HG02759 (cell line): ENCODE results near the gene KIF21A.
A peak's percentile ranks its signal among the peaks of the same experiment; 100 is the strongest.
"Not testable (repeated sequence)": the region's sequence is repeated elsewhere in the genome, so short reads cannot be mapped to it uniquely, and the experiment has no call there.

Source experiments
- ATAC-seq: cut with Tn5 transposase; IDR thresholded peaks from one replicate; pipeline ENCODE4 v1.9.1; 2021; ENCODE audit warnings: mild to moderate bottlenecking, moderate library complexity; ENCODE audit not compliant: unreplicated experiment

The KIF21A gene

GRCh38 chr12:39348523-39348922, 94.4 kb downstream of the KIF21A start:
- ATAC-seq = no peak

- ATAC-seq = no peak
Measured at GRCh38 chr12:39344926-39345325, 98.0 kb downstream of the KIF21A start.

- no peak for ATAC-seq
Measured at GRCh38 chr12:39343665-39344064, 99.3 kb downstream of the KIF21A start.

GRCh38 chr12:39341761-39342160, 101.2 kb downstream of the KIF21A start:
- no peak for ATAC-seq

- peak; percentile 61 for ATAC-seq
Measured at GRCh38 chr12:39341179-39341578, 101.7 kb downstream of the KIF21A start.

GRCh38 chr12:39332661-39333175, 110.2 kb downstream of the KIF21A start:
- no peak for ATAC-seq

- ATAC-seq = no peak
Measured at GRCh38 chr12:39331539-39332261, 111.2 kb downstream of the KIF21A start.

GRCh38 chr12:39329876-39330275, 113.0 kb downstream of the KIF21A start:
- no peak for ATAC-seq

GRCh38 chr12:39329018-39329417, 113.9 kb downstream of the KIF21A start:
- no peak for ATAC-seq

GRCh38 chr12:39327965-39328364, 115.0 kb downstream of the KIF21A start:
- ATAC-seq = no peak

GRCh38 chr12:39327510-39327909, 115.4 kb downstream of the KIF21A start:
- no peak for ATAC-seq

GRCh38 chr12:39319180-39319579, 123.7 kb downstream of the KIF21A start:
- no peak for ATAC-seq

- ATAC-seq = no peak
Measured at GRCh38 chr12:39314547-39314946, 128.4 kb downstream of the KIF21A start.

GRCh38 chr12:39309516-39309915, 133.4 kb downstream of the KIF21A start:
- ATAC-seq = no peak

- ATAC-seq = no peak
Measured at GRCh38 chr12:39301422-39301821, 141.5 kb downstream of the KIF21A start.

- ATAC-seq = no peak
Measured at GRCh38 chr12:39300799-39301198, 142.1 kb downstream of the KIF21A start.

- no peak for ATAC-seq
Measured at GRCh38 chr12:39297891-39298290, 145.0 kb downstream of the KIF21A start.

- ATAC-seq = no peak
Measured at GRCh38 chr12:39296496-39296895, 146.4 kb downstream of the KIF21A start.

GRCh38 chr12:39295593-39295992, 147.3 kb downstream of the KIF21A start:
- ATAC-seq = not testable (repeated sequence)

- ATAC-seq = no peak
Measured at GRCh38 chr12:39294715-39295114, 148.2 kb downstream of the KIF21A start.

GRCh38 chr12:39292125-39292630, 150.7 kb downstream of the KIF21A start:
- no peak for ATAC-seq

- ATAC-seq = no peak
Measured at GRCh38 chr12:39287817-39288216, 155.1 kb downstream of the KIF21A start.

GRCh38 chr12:39287409-39287808, 155.5 kb downstream of the KIF21A start:
- no peak for ATAC-seq
